PC-9 (cell line): ENCODE data around the gene NTF3. TPM values are rescaled to one million over a fixed set of nuclear protein-coding genes. Genes with fewer than 3 reads are reported as not detected.

Source experiments
- BruUV-seq: library from RNA; stranded (reverse); fragments of 400-500 nt; replicated peaks from 2 replicates; lab custom pipeline; 2021; lab: Mats Ljungman, UMichigan
- CTCF ChIA-PET: fragments of 300-600 bp; sonication (Branson Sonifier 250); formaldehyde crosslinking; loops from one replicate; lab custom pipeline; 2022; ENCODE audit warnings: antibody characterized with exemption; lab: Charles Lee
- POLR2A ChIA-PET: fragments of 300-600 bp; sonication (Branson Sonifier 250); formaldehyde crosslinking; loops from one replicate; lab custom pipeline; 2022; ENCODE audit warnings: antibody characterized with exemption; ENCODE audit not compliant: unreplicated experiment; lab: Charles Lee
- DNase-seq, 2 experiments: peaks; one replicate each; pipeline versions ENCODE4 v3.0.0 to v3.0.0-alpha.2; 2015 to 2022; ENCODE audit warnings: mixed read lengths in 1 of 2
- H2AFZ ChIP-seq: fragments of 200-600 bp; sonication (generic); 2 replicates; pipeline ENCODE4 v1.8.1; 2017; ENCODE audit warnings: antibody characterized with exemption
- H3F3A ChIP-seq: fragments of 200-600 bp; sonication (generic); 2 replicates; pipeline ENCODE4 v1.8.1; 2017; ENCODE audit warnings: antibody characterized with exemption, mild to moderate bottlenecking, low read depth; ENCODE audit not compliant: insufficient read depth
- H3K27ac ChIP-seq: fragments of 200-600 bp; sonication (generic); 2 replicates; pipeline ENCODE4 v1.6.1; 2016; ENCODE audit warnings: mixed run types
- H3K27me3 ChIP-seq: fragments of 200-600 bp; sonication (generic); 2 replicates; pipeline ENCODE4 v1.6.1; 2016; ENCODE audit warnings: low read depth, mixed run types; ENCODE audit not compliant: insufficient read depth
- H3K36me3 ChIP-seq: fragments of 200-600 bp; sonication (generic); 2 replicates; pipeline ENCODE4 v1.6.1; 2016; ENCODE audit warnings: low read depth, mixed run types
- H3K4me1 ChIP-seq: fragments of 200-600 bp; sonication (generic); replicated peaks from 2 replicates; pipeline ENCODE4 v1.6.1; 2016; ENCODE audit warnings: mixed run types; ENCODE audit not compliant: insufficient read depth
- H3K4me2 ChIP-seq: fragments of 200-600 bp; sonication (generic); 2 replicates; pipeline ENCODE4 v1.6.1; 2017; ENCODE audit warnings: mixed run types
- H3K4me3 ChIP-seq: fragments of 200-600 bp; sonication (generic); 2 replicates; pipeline ENCODE4 v1.6.1; 2016; ENCODE audit warnings: mixed run types
- H3K79me2 ChIP-seq: fragments of 200-600 bp; sonication (generic); 2 replicates; pipeline ENCODE4 v1.6.1; 2017; ENCODE audit warnings: low read depth, mixed run types
- H3K9me2 ChIP-seq: fragments of 200-600 bp; sonication (generic); 2 replicates; pipeline ENCODE4 v1.8.1; 2017; ENCODE audit warnings: mild to moderate bottlenecking; ENCODE audit not compliant: insufficient read depth
- H3K9me3 ChIP-seq: fragments of 200-600 bp; sonication (generic); 2 replicates; pipeline ENCODE4 v1.8.1; 2016; ENCODE audit warnings: low read depth; ENCODE audit not compliant: insufficient read depth
- H4K20me1 ChIP-seq: fragments of 200-600 bp; sonication (generic); 2 replicates; pipeline ENCODE4 v1.8.1; 2017; ENCODE audit not compliant: insufficient read depth
- CTCF ChIP-seq: fragments of 200-600 bp; sonication (generic); conservative IDR thresholded peaks from 2 replicates; pipeline ENCODE4 v1.6.1; 2017; ENCODE audit warnings: mixed run types, antibody characterized with exemption, mild to moderate bottlenecking, moderate library complexity
- EZH2 ChIP-seq: fragments of 200-600 bp; sonication (generic); IDR thresholded peaks from 2 replicates; pipeline ENCODE4 v1.8.0; 2017; ENCODE audit warnings: antibody characterized with exemption, low read depth
- intact Hi-C: fragments of 100-400 bp; cut with micrococcal nuclease; formaldehyde crosslinking; loops from one replicate; pipeline ENCODE4 v1.10.0; 2022; ENCODE audit not compliant: unreplicated experiment
- total RNA-seq: library from RNA; stranded (reverse); gene quantifications from 2 replicates; pipeline ENCODE4 v1.2.3, GENCODE V29; 2021

NTF3 gene
- total RNA-seq, 1 experiment from 2014 or later = not detected

- Histone ChIP-seq H3F3A (no peaks in the 10 kb centered on the region), H3K79me2 (no peaks in the 10 kb centered on the region), H3K4me1 (no peaks in the 10 kb centered on the region), H3K9me3 (no peaks in the 10 kb centered on the region), H3K4me3 (no peak overlapping the region), H3K27ac (no peak overlapping the region), H3K9me2 (no peaks in the 10 kb centered on the region), H3K36me3 (no peaks in the 10 kb centered on the region), H4K20me1 (no peaks in the 10 kb centered on the region), H3K4me2 (no peak overlapping the region), H2AFZ (no peak overlapping the region), H3K27me3 (peaks cover 76% of the 10 kb centered on the region)
- no peak for DNase-seq
- CTCF ChIA-PET = no interaction called here
- no TSS peak for BruUV-seq
- POLR2A ChIA-PET = no interaction called here
- TF ChIP-seq CTCF = no peak
- no peak for TF ChIP-seq EZH2
- intact Hi-C loops = no loop called here
Measured at GRCh38 chr12:5466521-5466960, 34.6 kb downstream of the NTF3 start.

- no peaks in the 10 kb centered on the region for H3K36me3 ChIP-seq
- no peaks in the 10 kb centered on the region for H3K79me2 ChIP-seq
- intact Hi-C loops = no loop called here
- H3F3A ChIP-seq = no peaks in the 10 kb centered on the region
- H3K4me3 ChIP-seq = no peak overlapping the region
- no peak overlapping the region for H3K27ac ChIP-seq
- no TSS peak for BruUV-seq
- POLR2A ChIA-PET = no interaction called here
- no peaks in the 10 kb centered on the region for H4K20me1 ChIP-seq
- CTCF ChIA-PET = no interaction called here
- H3K9me3 ChIP-seq = no peaks in the 10 kb centered on the region
- no peak overlapping the region for H2AFZ ChIP-seq
- no peaks in the 10 kb centered on the region for H3K9me2 ChIP-seq
- no peak for DNase-seq
- H3K4me1 ChIP-seq = no peaks in the 10 kb centered on the region
- H3K4me2 ChIP-seq = no peak overlapping the region
- TF ChIP-seq CTCF (no peak), EZH2 (no peak)
- H3K27me3 ChIP-seq = peaks cover 90% of the 10 kb centered on the region
Measured at GRCh38 chr12:5467931-5468330, 36.0 kb downstream of the NTF3 start.

GRCh38 chr12:5470221-5470620, 38.3 kb downstream of the NTF3 start:
- no peaks in the 10 kb centered on the region for H3K36me3 ChIP-seq
- H3K9me2 ChIP-seq = no peaks in the 10 kb centered on the region
- no peak overlapping the region for H3K4me3 ChIP-seq

More at GRCh38 chr12:5470221-5470620, 38.3 kb downstream of the NTF3 start:
- Histone ChIP-seq H4K20me1 (no peaks in the 10 kb centered on the region), H3K9me3 (no peaks in the 10 kb centered on the region), H3K27me3 (peaks cover 98% of the 10 kb centered on the region), H3K79me2 (no peaks in the 10 kb centered on the region), H2AFZ (no peak overlapping the region), H3F3A (no peaks in the 10 kb centered on the region), H3K27ac (no peak overlapping the region), H3K4me2 (no peak overlapping the region), H3K4me1 (no peaks in the 10 kb centered on the region)
- POLR2A ChIA-PET = no interaction called here
- BruUV-seq = no TSS peak
- no peak for TF ChIP-seq CTCF
- TF ChIP-seq EZH2 = no peak
- intact Hi-C loops = no loop called here
- DNase-seq = no peak
- CTCF ChIA-PET = no interaction called here
